OCI-LY3 (cell line): ENCODE data around the gene PSMD7.
A peak's percentile ranks its signal among the peaks of the same experiment; 100 is the strongest.

Experiments
- H2AFZ ChIP-seq: fragments of 200-600, 300-600 bp; shearing (Covaris generic); 2 replicates; pipeline ENCODE4 v1.6.0; 2014; ENCODE audit warnings: antibody characterized with exemption, low read depth, low read length
- H3K27ac ChIP-seq: fragments of 200-600, 300-600 bp; sonication (generic); 2 replicates; pipeline ENCODE4 v1.5.1; 2014; ENCODE audit warnings: mild to moderate bottlenecking, low read length, moderate library complexity, mixed read lengths
- H3K27me3 ChIP-seq: fragments of 200-600, 300-600 bp; sonication (generic); 2 replicates; pipeline ENCODE4 v1.6.1; 2014; ENCODE audit warnings: low read depth, low read length, mixed read lengths
- H3K36me3 ChIP-seq: fragments of 200-600, 300-600 bp; sonication (generic); replicated peaks from 2 replicates; pipeline ENCODE3; 2014; ENCODE audit warnings: low read depth, low read length, mixed read lengths
- H3K4me1 ChIP-seq: fragments of 300-600, 200-600 bp; sonication (generic); 2 replicates; pipeline ENCODE4 v1.6.1; 2014; ENCODE audit warnings: low read length, mixed read lengths
- H3K4me2 ChIP-seq: fragments of 200-600, 300-600 bp; sonication (generic); 2 replicates; pipeline ENCODE4 v1.6.1; 2014; ENCODE audit warnings: low read length, mixed read lengths
- H3K4me3 ChIP-seq: fragments of 300-600, 200-600 bp; sonication (generic); 2 replicates; pipeline ENCODE4 v1.5.1; 2014; ENCODE audit warnings: antibody characterized with exemption, mild to moderate bottlenecking, low read length, moderate library complexity
- H3K79me2 ChIP-seq: fragments of 300-600, 200-600 bp; shearing (Covaris generic); 2 replicates; pipeline ENCODE4 v1.6.1; 2014; ENCODE audit warnings: mild to moderate bottlenecking, low read length, mixed read lengths
- H3K9ac ChIP-seq: fragments of 300-600, 200-600 bp; shearing (Covaris generic); 2 replicates; pipeline ENCODE4 v1.6.0; 2014; ENCODE audit warnings: mild to moderate bottlenecking, low read length, moderate library complexity
- H3K9me3 ChIP-seq: fragments of 200-600, 300-600 bp; shearing (Covaris generic); 2 replicates; pipeline ENCODE4 v1.6.1; 2014; ENCODE audit warnings: low read length, mixed read lengths; ENCODE audit not compliant: insufficient read depth
- H4K20me1 ChIP-seq: fragments of 200-600, 300-600 bp; sonication (generic); 2 replicates; pipeline ENCODE4 v1.6.1; 2016; ENCODE audit warnings: low read length, mixed read lengths; ENCODE audit not compliant: insufficient read depth
- EZH2phosphoT487 ChIP-seq: fragments of 200-600 bp; shearing (Covaris generic); IDR thresholded peaks from 2 replicates; pipeline ENCODE4 v1.6.1; 2018; ENCODE audit warnings: antibody characterized with exemption, mixed run types, low read depth
- TF ChIP-seq, protein P1 (sequence below): fragments of 200-600, 300-600 bp; sonication (generic); IDR thresholded peaks from 2 replicates; pipeline ENCODE4 v1.5.1; 2014; ENCODE audit warnings: antibody characterized with exemption, low read length, low read depth

PSMD7 gene

DNA sequence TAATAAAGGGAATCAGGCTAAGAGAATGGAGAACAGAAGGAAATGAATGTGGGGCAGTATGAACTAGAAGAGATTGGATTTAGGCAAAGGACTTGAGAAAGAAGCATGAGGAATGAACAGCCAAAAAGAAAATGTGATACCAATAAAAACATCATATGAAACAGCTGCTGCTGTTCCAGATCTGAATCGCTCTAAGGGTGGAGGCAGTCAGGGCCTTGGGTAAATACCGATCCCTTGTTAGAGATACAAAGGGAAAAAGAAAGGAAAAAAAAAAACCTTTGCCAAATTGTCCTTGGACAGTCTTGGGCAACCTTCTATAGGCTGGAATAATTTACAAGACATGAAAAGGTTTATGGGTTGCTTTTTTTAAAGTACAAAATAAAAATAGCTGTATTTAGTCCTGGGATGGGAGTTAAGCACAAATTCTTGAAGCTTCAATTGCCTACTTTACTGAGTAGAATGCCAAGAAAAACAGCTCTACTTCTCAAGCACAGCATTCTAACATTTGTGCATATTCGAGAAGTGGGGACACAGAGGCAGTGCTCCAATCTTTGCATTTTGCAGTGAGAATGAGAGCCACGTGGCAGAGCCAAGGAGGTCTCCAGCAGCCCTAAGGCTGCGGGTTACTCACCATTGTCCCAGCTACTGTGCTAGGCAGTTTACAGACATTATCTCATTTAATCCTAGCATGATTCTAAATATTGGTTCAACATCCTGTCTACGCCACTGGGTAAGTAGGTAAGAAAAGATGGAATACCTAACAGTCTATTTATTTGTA lies 43.3 kb upstream of the PSMD7 start:
- 0 out of 2 replicates have a peak, but pooled peaks cover 6% of the 10 kb centered on the region for H3K27me3 ChIP-seq
- TF ChIP-seq, protein P1, sequence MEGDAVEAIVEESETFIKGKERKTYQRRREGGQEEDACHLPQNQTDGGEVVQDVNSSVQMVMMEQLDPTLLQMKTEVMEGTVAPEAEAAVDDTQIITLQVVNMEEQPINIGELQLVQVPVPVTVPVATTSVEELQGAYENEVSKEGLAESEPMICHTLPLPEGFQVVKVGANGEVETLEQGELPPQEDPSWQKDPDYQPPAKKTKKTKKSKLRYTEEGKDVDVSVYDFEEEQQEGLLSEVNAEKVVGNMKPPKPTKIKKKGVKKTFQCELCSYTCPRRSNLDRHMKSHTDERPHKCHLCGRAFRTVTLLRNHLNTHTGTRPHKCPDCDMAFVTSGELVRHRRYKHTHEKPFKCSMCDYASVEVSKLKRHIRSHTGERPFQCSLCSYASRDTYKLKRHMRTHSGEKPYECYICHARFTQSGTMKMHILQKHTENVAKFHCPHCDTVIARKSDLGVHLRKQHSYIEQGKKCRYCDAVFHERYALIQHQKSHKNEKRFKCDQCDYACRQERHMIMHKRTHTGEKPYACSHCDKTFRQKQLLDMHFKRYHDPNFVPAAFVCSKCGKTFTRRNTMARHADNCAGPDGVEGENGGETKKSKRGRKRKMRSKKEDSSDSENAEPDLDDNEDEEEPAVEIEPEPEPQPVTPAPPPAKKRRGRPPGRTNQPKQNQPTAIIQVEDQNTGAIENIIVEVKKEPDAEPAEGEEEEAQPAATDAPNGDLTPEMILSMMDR = no peak
- TF ChIP-seq EZH2phosphoT487 = no peak
- H3K4me3 ChIP-seq = no peak overlapping the region
- H2AFZ ChIP-seq = no peak overlapping the region
- H3K79me2 ChIP-seq = no peaks in the 10 kb centered on the region
- no peak overlapping the region for H3K27ac ChIP-seq
- H4K20me1 ChIP-seq = no peaks in the 10 kb centered on the region
- H3K4me1 ChIP-seq = peaks cover 14% of the 10 kb centered on the region
- H3K9ac ChIP-seq = no peak overlapping the region
- H3K4me2 ChIP-seq = no peak overlapping the region
- H3K9me3 ChIP-seq = no peaks in the 10 kb centered on the region
- H3K36me3 ChIP-seq = no peaks in the 10 kb centered on the region

- Histone ChIP-seq H3K4me2 (peak overlapping the region; percentile 54), H2AFZ (0 out of 2 replicates have a peak overlapping the region, but pooled peaks have one; percentile 2), H3K36me3 (no peaks in the 10 kb centered on the region), H3K9ac (no peak overlapping the region), H3K4me1 (peaks cover 14% of the 10 kb centered on the region), H3K4me3 (peak overlapping the region; percentile 34), H3K27me3 (no peaks in the 10 kb centered on the region), H3K27ac (peak overlapping the region; percentile 11; the same call in 1 of the 2 replicates), H3K79me2 (no peaks in the 10 kb centered on the region), H3K9me3 (no peaks in the 10 kb centered on the region), H4K20me1 (no peaks in the 10 kb centered on the region)
- TF ChIP-seq, protein P1 = no peak
- TF ChIP-seq EZH2phosphoT487 = no peak
Measured at GRCh38 chr16:74257061-74257460, 39.6 kb upstream of the PSMD7 start.

DNA sequence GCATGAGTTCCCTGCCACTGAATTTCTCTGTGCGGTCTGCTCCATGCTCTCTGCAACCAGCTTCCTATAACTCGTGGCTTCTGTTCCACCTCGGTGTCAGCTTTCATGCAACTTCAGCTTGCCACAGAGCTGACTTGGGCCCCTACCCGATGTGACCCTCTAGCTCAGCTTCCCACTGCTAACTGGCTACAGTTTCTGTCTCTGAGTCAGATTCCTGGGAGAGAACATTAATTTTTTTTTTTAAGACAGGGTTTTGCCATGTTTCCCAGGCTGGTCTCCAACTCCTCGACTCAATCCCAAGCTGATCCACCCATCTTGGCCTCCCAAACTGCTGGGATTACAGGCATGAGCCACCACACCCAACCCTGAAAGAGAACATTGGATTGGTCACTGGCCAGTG lies 35.5 kb upstream of the PSMD7 start:
- Histone ChIP-seq H3K9ac (no peak overlapping the region), H2AFZ (no peak overlapping the region), H4K20me1 (no peaks in the 10 kb centered on the region), H3K4me3 (no peak overlapping the region), H3K4me2 (no peak overlapping the region), H3K79me2 (no peaks in the 10 kb centered on the region), H3K4me1 (peaks cover 14% of the 10 kb centered on the region), H3K27me3 (no peaks in the 10 kb centered on the region), H3K9me3 (no peaks in the 10 kb centered on the region), H3K27ac (no peak overlapping the region), H3K36me3 (no peaks in the 10 kb centered on the region)
- TF ChIP-seq, protein P1 = no peak
- no peak for TF ChIP-seq EZH2phosphoT487

- Histone ChIP-seq H4K20me1 (no peaks in the 10 kb centered on the region), H3K79me2 (no peaks in the 10 kb centered on the region), H3K9me3 (no peaks in the 10 kb centered on the region), H3K9ac (no peak overlapping the region), H3K4me1 (no peaks in the 10 kb centered on the region), H3K27ac (no peak overlapping the region), H3K36me3 (no peaks in the 10 kb centered on the region), H2AFZ (no peak overlapping the region), H3K4me2 (no peak overlapping the region), H3K4me3 (no peak overlapping the region), H3K27me3 (peaks cover 22% of the 10 kb centered on the region; the same call in 1 of the 2 replicates)
- TF ChIP-seq, protein P1 = no peak
- TF ChIP-seq EZH2phosphoT487 = no peak
Measured at GRCh38 chr16:74264811-74265210, 31.8 kb upstream of the PSMD7 start.
